NCI-H2107 treated with DMSO at 0.1 percent for 48 hours (cell line): ENCODE data around the gene PHKB.

ENCODE experiments used
- DNase-seq: peaks from one replicate; lab custom pipeline; 2025; ENCODE audit not compliant: unreplicated experiment; lab: John Stamatoyannopoulos, UW

Gene PHKB

DNA sequence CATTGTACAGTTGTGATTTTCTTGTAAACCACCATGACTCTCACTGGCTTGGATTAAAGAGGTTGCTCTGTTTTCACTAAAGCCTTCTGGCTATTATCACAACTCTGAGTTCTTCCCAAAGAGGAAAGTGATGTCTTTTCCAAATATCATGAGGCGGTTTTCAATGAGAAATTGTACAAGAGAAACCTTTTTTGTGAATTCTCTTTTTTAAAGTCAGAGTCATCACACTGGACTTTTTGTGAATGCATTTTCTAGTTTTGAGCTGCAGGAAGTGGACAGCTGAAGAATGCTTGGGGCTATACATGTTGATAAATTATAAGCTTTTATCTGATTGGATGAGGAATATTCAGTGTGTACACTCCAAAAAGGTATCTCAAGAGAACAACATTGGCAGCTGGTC lies 100.2 kb downstream of the PHKB start:
- no peak for DNase-seq

DNA sequence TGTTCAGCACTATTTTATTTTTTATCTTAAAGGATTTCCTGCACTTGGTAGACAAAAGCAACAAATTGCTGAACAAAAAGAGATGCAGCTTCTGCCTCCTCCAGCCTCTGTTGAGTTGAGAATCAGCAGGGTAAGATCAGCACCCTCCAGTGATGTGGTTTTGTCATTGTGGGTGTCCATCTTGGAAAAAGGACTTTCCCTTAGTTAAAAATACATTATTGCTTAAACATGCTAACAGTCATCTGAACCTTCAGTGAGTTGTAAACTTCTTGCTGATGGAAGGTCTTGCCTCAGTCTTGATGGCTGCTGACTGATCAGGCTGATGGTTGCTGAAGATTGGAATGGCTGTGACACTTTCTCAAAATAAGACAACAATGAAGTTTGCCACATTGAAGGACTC lies 101.2 kb downstream of the PHKB start:
- no peak for DNase-seq

DNA sequence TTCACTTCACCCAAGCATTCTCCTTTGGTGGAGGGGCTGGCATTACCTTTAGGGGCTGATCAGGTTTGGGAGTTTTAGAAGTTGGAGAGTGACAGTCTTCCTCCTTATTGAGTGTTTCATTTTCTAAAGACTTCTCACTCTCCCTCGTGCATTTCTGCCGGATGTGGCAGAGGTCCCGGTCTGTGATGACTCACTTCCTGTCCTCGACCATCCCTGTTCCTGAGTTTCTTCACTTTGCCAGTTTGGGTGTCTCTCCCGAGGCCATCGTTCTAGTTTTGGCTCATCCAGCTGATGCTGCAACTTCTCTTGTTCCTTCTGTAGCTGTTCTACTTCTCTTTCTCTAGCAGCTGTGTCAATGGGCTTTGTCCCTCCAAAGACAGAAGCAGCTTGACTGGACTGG lies 104.3 kb downstream of the PHKB start:
- DNase-seq = no peak

DNA sequence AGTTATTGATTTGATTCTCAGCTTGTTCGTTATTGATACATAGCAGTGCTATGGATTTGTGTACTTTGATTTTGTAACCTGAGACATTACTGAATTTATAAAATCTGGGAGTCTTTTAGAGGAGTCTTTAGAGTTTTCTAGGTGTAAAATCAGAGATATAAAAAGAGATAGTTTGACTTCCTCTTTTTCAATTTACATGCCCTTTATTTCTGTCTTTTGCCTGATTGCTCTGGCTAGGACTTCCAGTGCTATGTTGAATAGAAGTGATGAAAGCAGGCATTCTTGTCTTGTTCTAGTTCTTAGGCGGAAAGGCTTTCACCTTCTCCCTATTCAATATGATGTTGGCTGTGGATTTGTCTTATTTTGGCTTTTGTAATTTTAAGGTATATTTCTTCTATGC lies 106.2 kb downstream of the PHKB start:
- DNase-seq = no peak

DNA sequence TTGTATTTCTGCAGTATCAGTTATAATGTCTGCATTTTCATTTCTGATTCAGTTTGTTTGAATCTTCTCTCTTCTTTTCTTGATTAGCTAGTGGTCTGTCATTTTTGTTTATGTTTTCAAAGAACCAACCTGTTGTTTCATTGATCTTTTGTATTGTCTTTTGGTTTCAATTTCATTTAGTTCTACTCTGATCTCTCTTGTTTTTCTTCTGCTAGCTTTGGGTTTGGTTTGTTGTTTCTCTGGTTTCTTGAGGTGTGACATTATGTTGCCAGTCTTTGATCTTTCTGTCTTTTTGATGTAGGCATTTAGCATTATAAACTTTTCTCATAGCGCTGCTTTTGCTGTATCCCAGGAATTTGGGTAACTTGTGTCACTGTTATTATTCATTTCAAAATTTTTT lies 107.2 kb downstream of the PHKB start:
- no peak for DNase-seq

DNA sequence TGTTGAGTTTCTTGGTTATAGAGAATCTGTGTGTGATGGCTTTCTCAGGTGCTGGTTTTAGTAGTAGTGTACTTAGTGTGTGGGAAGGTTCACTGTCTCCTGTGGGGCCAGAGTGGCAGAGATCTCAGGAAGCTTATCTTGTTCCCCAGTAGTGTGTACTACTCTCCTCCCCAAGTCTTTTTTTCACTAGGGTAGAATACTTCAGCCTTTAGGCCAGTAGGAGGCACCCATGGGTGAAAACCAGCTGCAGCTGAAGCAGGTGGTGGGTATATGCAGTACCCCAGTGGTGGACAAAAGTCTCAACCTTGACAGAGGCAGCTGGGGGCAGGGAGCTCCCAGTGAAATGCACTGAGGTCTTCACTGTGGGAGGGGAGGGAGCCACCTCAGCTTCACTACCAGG lies 109.9 kb downstream of the PHKB start:
- DNase-seq = no peak

DNA sequence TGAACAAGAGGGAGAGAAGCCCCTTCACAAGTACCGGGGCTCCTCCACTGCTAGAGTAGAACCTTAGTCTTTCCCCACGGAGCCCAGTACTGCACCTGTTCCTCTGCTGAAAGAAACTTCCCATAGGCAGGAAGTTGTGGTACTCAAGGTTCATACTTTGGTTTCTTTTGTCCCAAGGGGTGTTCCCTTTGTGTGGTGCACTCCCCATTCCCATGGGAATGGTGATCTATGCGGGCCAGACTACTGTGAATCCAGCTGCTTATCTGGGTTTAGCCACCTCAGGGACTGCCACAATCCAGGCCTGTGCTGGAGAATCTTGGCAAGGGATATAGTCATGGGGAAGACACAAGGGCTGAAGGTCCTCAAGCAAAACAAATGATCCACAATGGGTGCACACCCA lies 110.6 kb downstream of the PHKB start:
- DNase-seq = no peak

DNA sequence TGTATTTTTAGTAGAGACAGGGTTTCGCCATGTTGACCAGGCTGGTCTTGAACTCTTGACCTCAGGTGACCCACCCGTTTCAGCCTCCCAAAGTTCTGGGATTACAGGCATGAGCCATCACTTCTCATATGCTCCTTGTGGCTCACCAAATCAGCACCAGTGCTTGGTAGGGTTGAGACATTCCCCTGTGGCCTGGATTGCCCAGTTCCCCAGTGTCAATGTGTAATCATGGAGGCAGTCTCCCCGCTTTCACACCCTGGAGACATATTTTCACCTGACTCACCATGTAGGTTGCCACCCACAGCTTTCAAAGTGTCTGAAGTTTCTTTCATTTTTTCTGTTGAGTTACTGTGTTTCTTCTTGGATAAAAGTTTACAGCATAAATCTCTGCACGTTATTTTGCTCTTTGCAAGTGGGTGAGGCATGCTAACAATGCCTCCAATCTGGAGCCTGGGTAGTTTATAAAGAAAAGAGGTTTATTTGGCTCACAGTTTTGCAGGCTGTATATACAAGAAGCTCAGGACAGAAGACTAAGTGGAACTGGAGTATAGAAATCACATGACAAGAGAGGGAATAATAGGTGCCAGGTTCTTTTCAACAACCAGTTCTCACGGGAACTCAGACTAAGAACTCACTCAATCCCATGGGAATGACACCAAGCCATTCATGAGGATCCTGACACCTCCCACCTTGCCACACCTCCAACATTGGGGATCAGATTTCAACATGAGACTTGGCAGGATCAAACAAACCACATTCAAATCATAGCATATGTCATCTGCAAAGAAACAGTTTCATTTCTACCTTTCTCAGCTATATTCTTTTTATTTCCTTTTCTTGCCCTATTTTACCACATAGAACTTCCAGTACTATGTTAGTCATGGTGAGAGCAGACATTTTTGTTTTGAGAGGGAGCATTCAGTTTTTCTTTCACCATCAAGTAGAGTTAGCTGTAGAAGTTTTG lies 113.2 kb downstream of the PHKB start:
- DNase-seq = peak; percentile 32

DNA sequence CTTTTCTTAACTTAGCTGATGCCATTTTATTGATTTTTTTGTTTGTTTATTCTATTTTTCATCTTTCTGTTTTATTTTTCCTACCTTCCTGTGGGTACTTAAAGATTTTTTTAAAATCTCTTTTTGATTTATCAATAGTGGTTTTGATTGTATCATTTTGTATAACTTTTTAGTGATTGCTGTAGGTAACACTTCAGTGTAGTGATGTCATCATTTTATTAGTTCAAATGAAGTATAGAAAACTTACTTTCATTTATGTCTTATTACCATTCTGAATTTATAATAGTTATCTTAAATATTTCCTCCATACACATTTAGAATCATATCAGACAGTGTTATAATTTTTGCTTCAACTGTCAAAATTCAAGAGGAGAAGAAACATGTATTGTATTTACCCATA lies 115.9 kb downstream of the PHKB start:
- DNase-seq = no peak

DNA sequence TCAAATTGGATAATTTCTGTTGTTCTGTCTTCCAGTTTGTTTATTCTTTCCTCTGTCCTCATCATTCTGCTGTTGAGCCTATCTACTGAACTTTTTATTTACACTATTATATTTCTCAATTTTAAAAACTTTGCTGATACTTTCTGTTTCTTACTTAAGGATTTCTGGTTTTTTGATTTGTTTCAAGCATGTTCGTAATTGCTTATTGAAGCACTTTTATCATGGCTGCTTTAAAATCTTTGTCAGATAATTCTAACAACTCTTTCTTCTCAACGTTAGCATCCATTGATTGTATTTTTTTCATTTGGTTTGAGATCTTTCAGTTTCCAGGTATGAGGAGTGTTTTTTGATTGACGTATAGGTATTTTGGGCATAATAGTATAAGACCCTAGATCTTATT lies 116.9 kb downstream of the PHKB start:
- no peak for DNase-seq

DNA sequence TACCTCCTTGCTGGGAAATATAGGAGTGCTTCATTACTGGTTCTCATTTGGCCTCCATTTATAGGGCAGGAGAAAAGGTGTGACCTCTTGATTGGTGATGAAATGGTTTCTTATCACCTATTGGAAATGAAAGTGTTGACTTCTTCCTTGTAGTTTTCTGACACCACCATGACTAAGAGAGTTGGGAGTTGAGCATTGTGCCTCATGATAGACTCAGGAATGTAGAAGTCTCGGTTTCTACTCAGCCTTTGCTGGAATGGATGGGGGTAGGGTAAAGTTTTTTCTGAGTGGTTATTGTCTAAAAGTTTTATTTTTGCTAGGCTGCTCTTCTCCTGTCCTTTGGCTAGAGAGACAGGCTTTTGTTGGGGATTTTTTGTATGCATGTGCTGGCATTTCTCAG lies 117.4 kb downstream of the PHKB start:
- no peak for DNase-seq

DNA sequence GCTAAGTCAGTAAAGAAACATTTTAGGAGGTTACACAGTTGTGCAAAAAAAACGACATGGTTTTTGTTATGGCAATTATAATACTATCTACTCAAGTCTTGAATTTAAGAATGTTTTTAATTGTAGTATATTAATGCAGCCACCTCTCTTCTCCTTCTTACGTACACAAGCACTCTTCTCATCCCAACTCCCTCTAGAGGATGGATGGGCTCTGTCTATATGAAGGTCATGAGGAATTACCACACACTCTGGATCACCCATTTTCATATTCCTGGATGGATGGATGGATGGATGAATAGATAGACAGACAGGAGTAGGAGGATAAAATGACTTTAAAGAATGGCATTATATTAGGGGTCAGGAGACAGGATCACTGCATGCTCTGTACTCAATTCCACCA lies 120.0 kb downstream of the PHKB start:
- no peak for DNase-seq

DNA sequence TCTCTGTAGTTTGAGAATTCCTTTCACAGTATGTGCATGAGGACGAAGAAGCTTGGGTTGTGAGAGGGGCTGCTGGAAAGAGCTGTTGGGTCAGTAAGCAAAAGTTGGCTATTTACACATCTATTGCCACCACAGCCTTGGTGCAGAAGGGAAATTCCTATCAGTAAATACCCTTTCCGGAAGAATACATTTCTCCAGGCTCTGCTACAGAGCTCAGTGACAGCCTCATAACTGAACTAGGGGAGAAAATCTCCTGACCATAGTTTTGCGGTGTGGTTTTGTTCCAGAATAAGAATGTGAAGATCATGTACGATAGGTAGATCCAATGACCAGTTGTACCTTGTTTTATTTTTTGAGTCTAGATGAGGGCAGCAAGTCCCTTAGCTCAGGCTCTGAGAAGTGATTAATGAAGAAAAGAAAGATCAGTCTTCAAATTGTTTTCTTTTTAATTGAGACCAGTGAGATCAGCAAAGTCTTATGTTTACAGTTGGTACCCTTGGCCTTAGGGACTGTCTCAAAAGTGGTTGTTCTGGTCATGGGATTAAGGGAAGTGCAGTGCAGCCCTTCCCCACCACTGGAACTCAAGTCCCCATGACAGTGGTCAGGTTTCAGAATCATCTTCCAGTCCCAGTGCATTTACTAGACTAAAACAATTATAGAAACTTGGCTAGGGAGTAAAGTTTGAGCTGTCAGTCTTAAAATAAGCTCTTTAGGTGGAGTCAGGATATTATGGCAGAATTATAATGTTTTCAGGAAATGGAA lies 123.5 kb downstream of the PHKB start:
- no peak for DNase-seq

DNA sequence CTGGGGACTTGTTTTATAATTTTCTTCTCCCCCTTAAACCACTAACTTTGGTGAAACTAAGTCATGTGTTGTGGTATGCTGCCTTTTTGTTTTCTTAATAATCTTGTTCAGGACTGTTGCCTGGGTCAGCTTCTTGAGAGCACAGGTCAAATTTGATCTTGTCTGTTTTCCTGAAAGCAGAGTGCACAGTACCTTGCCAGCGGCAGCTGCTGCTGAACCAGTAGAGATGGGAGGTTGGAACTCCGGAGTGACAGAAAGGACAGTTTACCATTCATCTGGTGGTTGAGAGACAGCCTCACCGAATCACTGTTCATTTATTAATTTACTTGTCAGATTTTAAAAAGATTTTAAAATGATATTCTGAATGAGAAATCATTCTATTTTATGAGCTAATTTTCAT lies 125.0 kb downstream of the PHKB start:
- DNase-seq = no peak

DNA sequence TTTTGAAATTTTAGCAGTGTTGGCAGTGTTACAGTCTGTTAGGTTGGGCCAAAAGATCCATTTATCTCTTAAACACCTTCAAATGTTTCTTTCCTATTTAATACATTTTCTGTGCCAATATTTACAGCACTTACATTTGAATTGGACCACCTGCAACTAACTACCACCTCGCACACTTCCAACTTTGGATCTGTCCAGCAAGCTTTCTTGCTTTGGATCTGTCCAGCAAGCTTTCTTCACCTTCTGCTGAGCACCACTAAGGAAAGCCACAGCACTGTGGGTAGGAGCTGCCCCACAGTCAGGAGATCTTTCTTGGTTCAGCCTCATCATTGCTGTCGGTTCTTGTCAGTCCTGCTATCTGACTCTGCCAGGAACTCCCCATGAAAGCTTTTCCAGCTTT lies 129.3 kb downstream of the PHKB start:
- no peak for DNase-seq

DNA sequence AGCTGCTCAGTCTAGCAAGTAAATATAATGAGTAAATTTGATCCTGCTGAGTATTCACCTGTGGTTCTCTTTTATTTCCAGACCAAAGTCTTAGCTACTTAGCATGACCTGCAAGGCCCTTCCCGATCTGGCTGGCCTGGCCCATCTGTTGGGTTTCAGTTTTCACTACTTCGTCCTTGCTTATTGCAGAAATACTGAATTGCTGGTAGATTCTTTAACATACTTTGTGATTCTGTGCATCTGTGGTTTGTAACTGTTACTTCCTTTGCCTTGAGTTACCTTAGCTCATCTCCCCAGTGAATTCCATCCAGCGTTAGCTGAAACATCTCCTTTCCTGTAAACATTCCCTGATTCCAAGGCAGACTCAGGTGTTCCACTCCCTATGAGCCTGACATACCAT lies 131.1 kb downstream of the PHKB start:
- peak; percentile 21 for DNase-seq

DNA sequence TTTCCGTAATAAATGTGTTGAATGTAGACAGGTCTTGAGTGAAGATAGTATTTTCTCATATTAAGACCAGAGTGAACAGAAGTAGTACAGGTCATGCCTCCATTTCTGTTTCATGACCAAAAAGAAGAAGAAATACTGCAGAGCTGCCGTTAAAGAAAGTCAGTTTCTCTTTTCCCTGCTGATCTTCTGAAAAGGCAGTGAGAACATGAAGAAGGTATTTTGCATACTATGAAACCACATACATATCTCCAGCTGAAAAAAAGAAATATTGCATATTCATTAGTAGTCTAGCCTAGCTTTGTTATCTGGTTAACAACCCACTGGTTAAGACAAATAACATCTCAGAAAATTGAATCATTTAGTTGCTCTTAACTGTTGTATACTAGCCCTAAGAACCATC lies 138.4 kb downstream of the PHKB start:
- no peak for DNase-seq

DNA sequence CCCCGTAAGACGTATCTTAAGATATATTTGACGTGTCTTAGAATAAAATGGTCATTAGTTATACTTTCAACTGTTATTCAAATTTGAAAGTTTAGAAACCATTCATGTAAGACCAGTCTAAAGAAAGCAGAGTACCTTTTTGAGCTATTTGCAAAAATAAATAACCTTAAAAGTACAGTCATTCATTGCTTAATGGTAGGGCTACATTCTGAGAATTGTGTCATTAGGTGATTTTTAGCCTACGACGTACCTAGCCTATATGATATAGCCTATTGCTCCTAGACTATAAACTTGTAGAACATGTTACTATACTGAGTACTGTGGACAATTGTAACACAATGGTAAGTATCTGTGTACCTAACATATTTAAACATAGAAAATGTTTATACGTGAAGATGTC lies 139.2 kb downstream of the PHKB start:
- no peak for DNase-seq

DNA sequence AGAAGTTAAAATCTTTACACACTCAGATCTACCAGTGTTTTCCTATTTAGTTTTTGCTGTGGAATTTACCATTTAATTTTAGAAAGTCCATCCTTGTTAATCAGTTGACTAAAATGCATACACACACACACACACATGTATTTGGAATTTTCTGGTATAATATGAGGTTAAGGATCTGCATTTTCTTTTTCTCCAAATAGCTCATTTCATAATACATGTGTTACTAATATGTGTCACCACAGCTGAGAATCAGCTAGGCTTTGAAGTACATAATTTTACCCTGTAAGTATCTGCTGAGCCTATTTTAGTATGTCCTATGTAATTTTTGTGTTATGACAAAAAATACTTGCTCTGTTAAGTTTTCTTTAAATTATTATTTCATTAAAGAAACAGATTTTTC lies 143.2 kb downstream of the PHKB start:
- DNase-seq = no peak

DNA sequence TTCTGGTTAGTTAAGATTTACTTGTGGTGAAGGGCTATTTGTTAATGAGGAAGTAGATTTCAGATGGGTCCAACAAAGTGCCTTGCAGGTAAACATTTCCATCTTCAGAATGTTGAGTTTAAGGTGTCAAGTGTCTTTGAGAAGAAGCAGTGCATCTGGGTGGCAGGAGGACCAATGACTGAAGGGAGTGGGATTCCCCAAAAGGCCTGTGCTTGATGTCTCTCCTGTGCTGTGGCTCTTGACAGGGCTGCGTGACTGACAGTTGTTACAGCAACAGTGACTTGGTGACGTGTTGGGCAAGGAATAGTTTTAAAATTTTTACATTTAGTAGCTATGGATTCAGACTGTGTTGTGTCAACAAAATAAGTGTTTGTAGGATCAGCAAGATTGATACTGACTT lies 149.9 kb downstream of the PHKB start:
- DNase-seq = no peak

DNA sequence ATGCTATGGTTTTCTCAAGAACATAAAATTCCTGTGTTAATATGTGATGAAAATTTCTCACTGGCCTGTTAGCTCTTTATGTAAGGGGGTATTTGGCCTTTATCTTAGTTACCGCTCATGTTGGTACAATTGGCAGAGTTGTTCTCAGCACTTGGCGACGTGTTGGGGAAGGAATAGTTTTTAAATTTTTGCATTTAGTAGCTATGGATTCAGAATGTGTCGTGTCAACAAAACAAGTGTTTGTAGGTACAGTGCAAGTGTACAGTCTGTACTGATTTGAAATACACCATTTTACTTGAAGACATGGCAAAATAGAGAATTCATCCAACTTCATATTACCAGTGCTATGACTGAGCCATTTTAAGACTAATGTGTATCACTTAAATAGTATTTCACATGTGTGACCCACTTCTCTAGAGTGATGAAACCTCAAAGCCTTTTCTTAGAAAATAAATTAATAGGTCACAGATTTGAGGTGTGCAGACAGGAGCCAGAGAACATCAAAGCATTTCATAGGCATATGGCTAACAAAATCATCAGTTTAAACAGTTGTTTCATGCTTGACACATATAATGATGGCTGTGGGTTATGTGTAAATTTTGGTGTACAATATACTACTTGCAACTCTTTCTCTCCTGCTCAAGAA lies 150.8 kb downstream of the PHKB start:
- DNase-seq = no peak

DNA sequence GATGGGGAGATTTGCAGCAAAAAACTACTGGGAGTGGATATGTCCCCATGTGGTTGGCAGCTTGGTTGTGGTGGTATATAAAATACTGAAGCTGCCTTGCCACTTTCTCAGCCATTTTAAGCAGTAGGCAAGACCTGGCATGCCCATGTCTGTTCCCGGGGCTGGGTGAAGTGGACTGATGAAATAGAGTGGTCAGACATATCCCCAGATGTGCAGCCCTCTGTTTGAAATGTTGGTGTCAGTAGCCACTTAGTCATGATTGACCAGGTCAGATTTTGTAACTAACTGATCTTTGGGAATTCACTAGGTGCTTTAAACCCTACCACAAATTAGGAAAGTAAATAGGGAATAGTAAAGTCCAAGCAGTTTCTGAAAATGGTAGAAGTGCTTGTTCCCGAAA lies 151.6 kb downstream of the PHKB start:
- no peak for DNase-seq
